Activated naive CD8-positive, alpha-beta T cell treated with anti-CD3 and anti-CD28 coated beads, Interleukin-2, amount 10 ng/mL, durations not matched to agents 7 days and 5 days (primary cell): ENCODE data around the gene TAS2R42. TPM values are rescaled to one million over a fixed set of nuclear protein-coding genes. Genes with fewer than 3 reads are reported as not detected.

Source experiments
- ATAC-seq: fragments of 150-1000 bp; cut with Tn5 transposase; one replicate; pipeline ENCODE4 v1.10.0; 2021; ENCODE audit warnings: low read depth, moderate library complexity
- POLR2A ChIA-PET: fragments of 350-600 bp; sonication (Branson Sonifier 250); formaldehyde crosslinking; loops from one replicate; lab custom pipeline; 2021; ENCODE audit warnings: antibody characterized with exemption; lab: Charles Lee
- DNase-seq: peaks from one replicate; pipeline ENCODE4 v3.0.0; 2021
- H3K27ac Mint-ChIP-seq: one replicate; pipeline ENCODE4 v1.8.0; 2022; ENCODE audit warnings: mild to moderate bottlenecking, mixed read lengths
- H3K27me3 Mint-ChIP-seq: one replicate; pipeline ENCODE4 v1.8.0; 2022; ENCODE audit warnings: mild to moderate bottlenecking, moderate library complexity, mixed read lengths
- H3K36me3 Mint-ChIP-seq: one replicate; pipeline ENCODE4 v1.8.0; 2021; ENCODE audit warnings: mild to moderate bottlenecking, mixed read lengths
- H3K4me1 Mint-ChIP-seq: one replicate; pipeline ENCODE4 v1.8.0; 2021; ENCODE audit warnings: mixed read lengths
- H3K4me3 Mint-ChIP-seq: one replicate; pipeline ENCODE4 v1.8.0; 2022; ENCODE audit warnings: mild to moderate bottlenecking, moderate library complexity, mixed read lengths
- H3K9me3 Mint-ChIP-seq: one replicate; pipeline ENCODE4 v1.8.0; 2021; ENCODE audit warnings: mixed read lengths
- total RNA-seq, 2 experiments: library from RNA; stranded (reverse); gene quantifications; one replicate each; pipeline ENCODE4 v1.2.3, GENCODE V29; 2021

TAS2R42 gene
- not detected for total RNA-seq

GRCh38 chr12:11186837-11187236 is at the start of gene TAS2R42:
TAS2R42 (minus strand) TSS chr12:11186937; CDS start chr12:11186937, 0 bp downstream.
- Mint-ChIP-seq H3K27me3 (peaks cover 18% of the 10 kb centered on the region), H3K4me1 (peaks cover 9% of the 10 kb centered on the region), H3K27ac (no peak within 1 kb of the TSS), H3K4me3 (no peak within 1 kb of the TSS), H3K36me3 (no peaks in the 10 kb centered on the region), H3K9me3 (no peaks in the 10 kb centered on the region)
- no peak for DNase-seq
- POLR2A ChIA-PET: no interaction called here
- ATAC-seq: no peak

- POLR2A ChIA-PET: no interaction called here
- Mint-ChIP-seq H3K4me3 (no peak overlapping the region), H3K27me3 (no peaks in the 10 kb centered on the region), H3K4me1 (no peaks in the 10 kb centered on the region), H3K27ac (no peak overlapping the region), H3K9me3 (peaks cover 2% of the 10 kb centered on the region), H3K36me3 (no peaks in the 10 kb centered on the region)
- DNase-seq: no peak
- no peak for ATAC-seq
Measured at GRCh38 chr12:11233532-11233931, 46.8 kb upstream of the TAS2R42 start.

- Mint-ChIP-seq H3K4me1 (no peaks in the 10 kb centered on the region), H3K27me3 (peaks cover 4% of the 10 kb centered on the region), H3K4me3 (no peak overlapping the region), H3K27ac (no peak overlapping the region), H3K36me3 (no peaks in the 10 kb centered on the region), H3K9me3 (no peaks in the 10 kb centered on the region)
- peak; percentile 27 for DNase-seq
- POLR2A ChIA-PET: no interaction called here
- ATAC-seq: no peak
Measured at GRCh38 chr12:11228296-11228879, 41.7 kb upstream of the TAS2R42 start.

GRCh38 chr12:11227373-11227772 is 40.6 kb upstream of the TAS2R42 start:
- POLR2A ChIA-PET: no interaction called here
- Mint-ChIP-seq H3K4me3 (no peak overlapping the region), H3K27me3 (peaks cover 4% of the 10 kb centered on the region), H3K9me3 (no peaks in the 10 kb centered on the region), H3K36me3 (no peaks in the 10 kb centered on the region), H3K4me1 (no peaks in the 10 kb centered on the region), H3K27ac (no peak overlapping the region)
- ATAC-seq (no peak), DNase-seq (no peak)

GRCh38 chr12:11209113-11209512 is 22.4 kb upstream of the TAS2R42 start:
- Mint-ChIP-seq H3K4me1 (no peaks in the 10 kb centered on the region), H3K9me3 (no peaks in the 10 kb centered on the region), H3K36me3 (peaks cover 3% of the 10 kb centered on the region), H3K4me3 (no peak overlapping the region), H3K27ac (no peak overlapping the region), H3K27me3 (no peaks in the 10 kb centered on the region)
- POLR2A ChIA-PET: no interaction called here
- ATAC-seq (no peak), DNase-seq (no peak)

- Mint-ChIP-seq H3K9me3 (no peaks in the 10 kb centered on the region), H3K4me3 (no peak overlapping the region), H3K36me3 (peaks cover 3% of the 10 kb centered on the region), H3K27me3 (no peaks in the 10 kb centered on the region), H3K27ac (no peak overlapping the region), H3K4me1 (no peaks in the 10 kb centered on the region)
- POLR2A ChIA-PET: no interaction called here
- ATAC-seq (no peak), DNase-seq (no peak)
Measured at GRCh38 chr12:11204173-11204572, 17.4 kb upstream of the TAS2R42 start.

- Mint-ChIP-seq H3K9me3 (no peaks in the 10 kb centered on the region), H3K4me3 (no peak overlapping the region), H3K27ac (no peak overlapping the region), H3K4me1 (no peaks in the 10 kb centered on the region), H3K27me3 (no peaks in the 10 kb centered on the region), H3K36me3 (peaks cover 3% of the 10 kb centered on the region)
- ATAC-seq (no peak), DNase-seq (no peak)
- POLR2A ChIA-PET: no interaction called here
Measured at GRCh38 chr12:11202811-11203210, 16.1 kb upstream of the TAS2R42 start.

- Mint-ChIP-seq H3K27ac (no peak overlapping the region), H3K4me1 (peaks cover 7% of the 10 kb centered on the region), H3K27me3 (peaks cover 5% of the 10 kb centered on the region), H3K4me3 (no peak overlapping the region), H3K36me3 (peaks cover 2% of the 10 kb centered on the region), H3K9me3 (no peaks in the 10 kb centered on the region)
- no peak for ATAC-seq
- POLR2A ChIA-PET: no interaction called here
- no peak for DNase-seq
Measured at GRCh38 chr12:11183011-11183410, 3.7 kb downstream of the TAS2R42 start.

GRCh38 chr12:11182529-11182928 is 4.2 kb downstream of the TAS2R42 start:
- POLR2A ChIA-PET: no interaction called here
- H3K9me3 Mint-ChIP-seq: no peaks in the 10 kb centered on the region

GRCh38 chr12:11178250-11178649 is 8.5 kb downstream of the TAS2R42 start:
- peaks cover 8% of the 10 kb centered on the region for H3K4me1 Mint-ChIP-seq
- DNase-seq (no peak), ATAC-seq (no peak)
- no peaks in the 10 kb centered on the region for H3K27me3 Mint-ChIP-seq
- POLR2A ChIA-PET: no interaction called here
- no peak overlapping the region for H3K4me3 Mint-ChIP-seq
- peaks cover 26% of the 10 kb centered on the region for H3K36me3 Mint-ChIP-seq
- no peaks in the 10 kb centered on the region for H3K9me3 Mint-ChIP-seq
- no peak overlapping the region for H3K27ac Mint-ChIP-seq

More at GRCh38 chr12:11182529-11182928, 4.2 kb downstream of the TAS2R42 start:
- peaks cover 5% of the 10 kb centered on the region for H3K27me3 Mint-ChIP-seq
- no peak overlapping the region for H3K4me3 Mint-ChIP-seq
- H3K4me1 Mint-ChIP-seq: peaks cover 7% of the 10 kb centered on the region
- peaks cover 5% of the 10 kb centered on the region for H3K36me3 Mint-ChIP-seq
- no peak overlapping the region for H3K27ac Mint-ChIP-seq
- no peak for ATAC-seq
- DNase-seq: no peak

GRCh38 chr12:11174022-11174421 is 12.7 kb downstream of the TAS2R42 start:
- Mint-ChIP-seq H3K27me3 (no peaks in the 10 kb centered on the region), H3K36me3 (peaks cover 47% of the 10 kb centered on the region), H3K4me1 (peaks cover 24% of the 10 kb centered on the region), H3K9me3 (no peaks in the 10 kb centered on the region), H3K4me3 (no peak overlapping the region), H3K27ac (no peak overlapping the region)
- POLR2A ChIA-PET: no interaction called here
- ATAC-seq (no peak), DNase-seq (no peak)

- Mint-ChIP-seq H3K27me3 (no peaks in the 10 kb centered on the region), H3K4me1 (peaks cover 31% of the 10 kb centered on the region), H3K4me3 (peak overlapping the region; percentile 98), H3K9me3 (no peaks in the 10 kb centered on the region), H3K27ac (peak overlapping the region; percentile 100), H3K36me3 (peaks cover 53% of the 10 kb centered on the region)
- POLR2A ChIA-PET: interaction anchor here (0.7 to 2.4 kb wide), 7 partner anchors 9 to 617 kb away, joined by 3 to 17 read pairs (median 8); partner anchors contain the start of genes MAGOHB and PRR4
- ATAC-seq (no peak), DNase-seq (no peak)
Measured at GRCh38 chr12:11171969-11172675, 14.6 kb downstream of the TAS2R42 start.

- no peaks in the 10 kb centered on the region for H3K9me3 Mint-ChIP-seq
- no peaks in the 10 kb centered on the region for H3K27me3 Mint-ChIP-seq
- peak; percentile 97 for ATAC-seq
- H3K4me3 Mint-ChIP-seq: peak within 1 kb of the TSS; percentile 98
- peaks cover 55% of the 10 kb centered on the region for H3K36me3 Mint-ChIP-seq
- POLR2A ChIA-PET: interaction anchor here (0.7 to 2.4 kb wide), 10 partner anchors 8 to 1186 kb away, joined by 3 to 17 read pairs (median 5); partner anchors contain the start of genes BORCS5, MAGOHB and PRR4
- H3K4me1 Mint-ChIP-seq: peaks cover 33% of the 10 kb centered on the region
- H3K27ac Mint-ChIP-seq: peak within 1 kb of the TSS; percentile 100
- DNase-seq: peak; percentile 89
Measured at GRCh38 chr12:11171145-11171968, 15.4 kb downstream of the TAS2R42 start, which contains the start of gene SMIM10L1. SMIM10L1 (plus strand) TSS chr12:11171194; CDS start chr12:11171357, 163 bp downstream.
